Activated naive CD8-positive, alpha-beta T cell treated with anti-CD3 and anti-CD28 coated beads, Interleukin-2, amount 10 ng/mL, durations not matched to agents 7 days and 5 days (primary cell): ENCODE data around the gene CDKAL1. TPM values are rescaled to one million over a fixed set of nuclear protein-coding genes. Genes with fewer than 3 reads are reported as not detected.

Experiments used
- ATAC-seq: fragments of 150-1000 bp; cut with Tn5 transposase; one replicate; pipeline ENCODE4 v1.10.0; 2021; ENCODE audit warnings: low read depth, moderate library complexity
- POLR2A ChIA-PET: fragments of 350-600 bp; sonication (Branson Sonifier 250); formaldehyde crosslinking; loops from one replicate; lab custom pipeline; 2021; ENCODE audit warnings: antibody characterized with exemption; lab: Charles Lee
- DNase-seq: peaks from one replicate; pipeline ENCODE4 v3.0.0; 2021
- H3K27ac Mint-ChIP-seq: one replicate; pipeline ENCODE4 v1.8.0; 2022; ENCODE audit warnings: mild to moderate bottlenecking, mixed read lengths
- H3K27me3 Mint-ChIP-seq: one replicate; pipeline ENCODE4 v1.8.0; 2022; ENCODE audit warnings: mild to moderate bottlenecking, moderate library complexity, mixed read lengths
- H3K36me3 Mint-ChIP-seq: one replicate; pipeline ENCODE4 v1.8.0; 2021; ENCODE audit warnings: mild to moderate bottlenecking, mixed read lengths
- H3K4me1 Mint-ChIP-seq: one replicate; pipeline ENCODE4 v1.8.0; 2021; ENCODE audit warnings: mixed read lengths
- H3K4me3 Mint-ChIP-seq: one replicate; pipeline ENCODE4 v1.8.0; 2022; ENCODE audit warnings: mild to moderate bottlenecking, moderate library complexity, mixed read lengths
- H3K9me3 Mint-ChIP-seq: one replicate; pipeline ENCODE4 v1.8.0; 2021; ENCODE audit warnings: mixed read lengths
- total RNA-seq, 2 experiments: library from RNA; stranded (reverse); gene quantifications; one replicate each; pipeline ENCODE4 v1.2.3, GENCODE V29; 2021

Gene CDKAL1
- total RNA-seq, 2 experiments from 2014 or later, result 22.7 to 24.4 TPM

DNA sequence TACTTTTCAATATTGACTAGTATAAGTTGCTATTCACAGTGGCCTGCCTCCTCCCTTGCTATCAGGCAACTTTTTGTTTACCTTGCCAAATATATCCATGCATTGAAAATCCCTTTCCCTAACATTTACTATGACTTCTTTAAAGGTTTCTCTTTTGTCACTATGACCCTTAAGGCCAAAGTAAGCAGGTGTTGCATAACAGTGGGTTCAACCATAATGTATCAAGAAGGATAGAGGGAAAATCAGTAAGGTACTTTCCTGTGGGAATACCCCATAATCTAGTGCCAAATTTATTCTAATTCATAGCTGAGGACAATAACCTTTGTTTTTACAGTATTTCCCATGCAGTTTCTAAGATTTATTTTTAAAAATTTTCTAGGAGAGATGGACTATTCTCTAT, 527.6 kb downstream of the CDKAL1 start:
- peaks cover 2% of the 10 kb centered on the region for H3K4me1 Mint-ChIP-seq
- peaks cover 9% of the 10 kb centered on the region for H3K9me3 Mint-ChIP-seq
- peaks cover 27% of the 10 kb centered on the region for H3K36me3 Mint-ChIP-seq
- no peak overlapping the region for H3K27ac Mint-ChIP-seq
- no peak overlapping the region for H3K4me3 Mint-ChIP-seq
- ATAC-seq (no peak), DNase-seq (no peak)
- no peaks in the 10 kb centered on the region for H3K27me3 Mint-ChIP-seq
- POLR2A ChIA-PET, result no interaction called here

- Mint-ChIP-seq H3K4me3 (no peak overlapping the region), H3K36me3 (peaks cover 20% of the 10 kb centered on the region), H3K27me3 (no peaks in the 10 kb centered on the region), H3K27ac (no peak overlapping the region), H3K9me3 (peaks cover 3% of the 10 kb centered on the region), H3K4me1 (peaks cover 2% of the 10 kb centered on the region)
- POLR2A ChIA-PET, result no interaction called here
- no peak for ATAC-seq
- no peak for DNase-seq
Measured at GRCh38 chr6:21064756-21065340, 530.6 kb downstream of the CDKAL1 start.

- peaks cover 10% of the 10 kb centered on the region for H3K9me3 Mint-ChIP-seq
Measured at GRCh38 chr6:21067521-21067920, 533.3 kb downstream of the CDKAL1 start.

GRCh38 chr6:21070620-21071019, 536.4 kb downstream of the CDKAL1 start:
- Mint-ChIP-seq H3K4me1 (no peaks in the 10 kb centered on the region), H3K36me3 (peaks cover 35% of the 10 kb centered on the region), H3K4me3 (no peak overlapping the region), H3K27me3 (no peaks in the 10 kb centered on the region), H3K27ac (no peak overlapping the region), H3K9me3 (peaks cover 13% of the 10 kb centered on the region)
- POLR2A ChIA-PET, result no interaction called here
- ATAC-seq, result no peak
- DNase-seq, result no peak

More at GRCh38 chr6:21067521-21067920, 533.3 kb downstream of the CDKAL1 start:
- peaks cover 32% of the 10 kb centered on the region for H3K36me3 Mint-ChIP-seq
- peaks cover 2% of the 10 kb centered on the region for H3K4me1 Mint-ChIP-seq
- no peak overlapping the region for H3K4me3 Mint-ChIP-seq
- ATAC-seq (no peak), DNase-seq (no peak)
- no peak overlapping the region for H3K27ac Mint-ChIP-seq
- no peaks in the 10 kb centered on the region for H3K27me3 Mint-ChIP-seq
- POLR2A ChIA-PET, result interaction anchor here (0.6 kb wide), 1 partner anchor 539 kb away, joined by 6 read pairs; no protein-coding TSS in a partner anchor

GRCh38 chr6:21071780-21072468, 537.7 kb downstream of the CDKAL1 start:
- DNase-seq, result no peak
- no peak overlapping the region for H3K27ac Mint-ChIP-seq
- no peak overlapping the region for H3K4me3 Mint-ChIP-seq
- H3K27me3 Mint-ChIP-seq, result no peaks in the 10 kb centered on the region
- H3K9me3 Mint-ChIP-seq, result peaks cover 13% of the 10 kb centered on the region
- H3K36me3 Mint-ChIP-seq, result peaks cover 26% of the 10 kb centered on the region
- POLR2A ChIA-PET, result no interaction called here
- no peak for ATAC-seq
- no peaks in the 10 kb centered on the region for H3K4me1 Mint-ChIP-seq

GRCh38 chr6:21073318-21073839, 539.1 kb downstream of the CDKAL1 start:
- no peaks in the 10 kb centered on the region for H3K4me1 Mint-ChIP-seq
- POLR2A ChIA-PET, result no interaction called here
- H3K27ac Mint-ChIP-seq, result no peak overlapping the region
- no peaks in the 10 kb centered on the region for H3K27me3 Mint-ChIP-seq
- DNase-seq (no peak), ATAC-seq (no peak)
- H3K9me3 Mint-ChIP-seq, result peaks cover 13% of the 10 kb centered on the region
- H3K36me3 Mint-ChIP-seq, result peaks cover 25% of the 10 kb centered on the region
- H3K4me3 Mint-ChIP-seq, result no peak overlapping the region

DNA sequence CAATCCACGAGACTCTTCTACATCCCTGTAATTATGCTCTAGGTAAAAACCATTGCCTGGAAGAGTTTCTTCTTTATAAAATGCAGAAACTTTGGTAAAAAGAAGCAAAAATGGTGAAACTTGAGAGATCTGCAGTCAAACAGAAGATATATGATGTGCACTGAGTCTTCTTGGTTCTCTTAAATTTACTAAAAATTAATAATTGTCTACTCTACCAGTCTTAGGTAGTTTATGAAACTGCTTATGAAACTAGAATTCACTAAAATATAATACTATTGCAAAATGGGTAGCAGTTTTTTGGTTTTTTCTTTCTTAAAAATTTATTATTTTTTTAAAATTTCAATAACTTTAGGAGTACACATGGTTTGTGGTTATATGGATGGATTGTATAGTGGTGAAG, 540.2 kb downstream of the CDKAL1 start:
- POLR2A ChIA-PET, result no interaction called here
- peaks cover 31% of the 10 kb centered on the region for H3K36me3 Mint-ChIP-seq
- no peak overlapping the region for H3K4me3 Mint-ChIP-seq
- H3K9me3 Mint-ChIP-seq, result peaks cover 16% of the 10 kb centered on the region
- H3K4me1 Mint-ChIP-seq, result no peaks in the 10 kb centered on the region
- ATAC-seq, result no peak
- no peaks in the 10 kb centered on the region for H3K27me3 Mint-ChIP-seq
- H3K27ac Mint-ChIP-seq, result no peak overlapping the region
- DNase-seq, result no peak

DNA sequence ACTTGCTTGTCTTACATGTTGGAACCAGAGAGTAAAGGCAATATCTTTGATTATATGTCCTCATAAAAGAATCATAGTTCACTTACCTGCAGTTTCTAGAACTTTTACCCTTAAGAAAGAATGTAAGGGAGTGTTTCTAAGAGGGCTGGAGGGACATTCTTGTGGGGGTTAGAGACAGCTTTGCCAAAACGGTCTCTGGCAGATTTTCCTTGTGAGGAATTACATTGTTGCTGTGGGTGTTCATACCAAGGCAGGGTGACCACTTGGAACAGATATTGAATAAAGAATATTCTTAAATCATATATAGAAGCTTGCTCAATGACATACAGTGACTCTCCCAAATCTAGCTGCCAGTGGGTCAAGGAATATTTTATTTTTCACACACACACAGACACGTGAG, 541.7 kb downstream of the CDKAL1 start:
- H3K27me3 Mint-ChIP-seq, result no peaks in the 10 kb centered on the region
- H3K36me3 Mint-ChIP-seq, result peaks cover 35% of the 10 kb centered on the region
- ATAC-seq (no peak), DNase-seq (no peak)
- H3K27ac Mint-ChIP-seq, result no peak overlapping the region
- H3K4me1 Mint-ChIP-seq, result no peaks in the 10 kb centered on the region
- POLR2A ChIA-PET, result no interaction called here
- no peak overlapping the region for H3K4me3 Mint-ChIP-seq
- peaks cover 18% of the 10 kb centered on the region for H3K9me3 Mint-ChIP-seq

- DNase-seq (no peak), ATAC-seq (no peak)
- Mint-ChIP-seq H3K4me1 (no peaks in the 10 kb centered on the region), H3K27me3 (no peaks in the 10 kb centered on the region), H3K27ac (no peak overlapping the region), H3K9me3 (peaks cover 9% of the 10 kb centered on the region), H3K4me3 (no peak overlapping the region), H3K36me3 (peaks cover 23% of the 10 kb centered on the region)
- POLR2A ChIA-PET, result no interaction called here
Measured at GRCh38 chr6:21078497-21078896, 544.2 kb downstream of the CDKAL1 start.

- H3K36me3 Mint-ChIP-seq, result peaks cover 27% of the 10 kb centered on the region
- peaks cover 9% of the 10 kb centered on the region for H3K9me3 Mint-ChIP-seq
- H3K4me1 Mint-ChIP-seq, result no peaks in the 10 kb centered on the region
- no peak overlapping the region for H3K4me3 Mint-ChIP-seq
- H3K27me3 Mint-ChIP-seq, result no peaks in the 10 kb centered on the region
- DNase-seq (no peak), ATAC-seq (no peak)
- POLR2A ChIA-PET, result no interaction called here
- H3K27ac Mint-ChIP-seq, result no peak overlapping the region
Measured at GRCh38 chr6:21079468-21080048, 545.3 kb downstream of the CDKAL1 start.

GRCh38 chr6:21080221-21080620, 546.0 kb downstream of the CDKAL1 start:
- ATAC-seq (no peak), DNase-seq (no peak)
- peaks cover 29% of the 10 kb centered on the region for H3K36me3 Mint-ChIP-seq
- POLR2A ChIA-PET, result no interaction called here
- H3K27me3 Mint-ChIP-seq, result no peaks in the 10 kb centered on the region
- no peak overlapping the region for H3K27ac Mint-ChIP-seq
- peaks cover 9% of the 10 kb centered on the region for H3K9me3 Mint-ChIP-seq
- H3K4me3 Mint-ChIP-seq, result no peak overlapping the region
- H3K4me1 Mint-ChIP-seq, result no peaks in the 10 kb centered on the region

- POLR2A ChIA-PET, result no interaction called here
- no peak overlapping the region for H3K4me3 Mint-ChIP-seq
- no peak overlapping the region for H3K27ac Mint-ChIP-seq
- no peak for ATAC-seq
- peaks cover 10% of the 10 kb centered on the region for H3K9me3 Mint-ChIP-seq
- peaks cover 35% of the 10 kb centered on the region for H3K36me3 Mint-ChIP-seq
- H3K27me3 Mint-ChIP-seq, result no peaks in the 10 kb centered on the region
- H3K4me1 Mint-ChIP-seq, result no peaks in the 10 kb centered on the region
- no peak for DNase-seq
Measured at GRCh38 chr6:21082091-21082490, 547.8 kb downstream of the CDKAL1 start.

DNA sequence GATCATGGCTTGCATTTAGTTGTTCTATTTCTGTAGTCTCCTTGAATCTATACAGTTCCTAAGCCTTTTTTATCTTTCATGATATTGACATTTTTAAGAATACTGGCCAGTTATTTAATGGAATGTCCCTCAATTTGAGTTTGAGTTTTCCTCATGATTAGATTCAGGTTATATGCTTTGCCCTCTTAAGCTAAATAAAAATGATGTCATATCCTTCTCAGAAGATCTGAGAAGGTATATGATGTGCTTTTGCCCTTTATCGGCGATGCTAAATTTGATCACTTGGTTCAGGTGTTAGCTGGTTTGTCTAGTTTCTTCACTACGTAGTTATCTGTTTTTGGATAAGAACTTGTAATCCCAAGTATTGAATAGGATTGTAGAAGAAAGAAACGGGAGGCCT, 549.5 kb downstream of the CDKAL1 start:
- no peak overlapping the region for H3K27ac Mint-ChIP-seq
- H3K36me3 Mint-ChIP-seq, result peaks cover 31% of the 10 kb centered on the region
- ATAC-seq, result no peak
- H3K4me1 Mint-ChIP-seq, result no peaks in the 10 kb centered on the region
- DNase-seq, result no peak
- H3K4me3 Mint-ChIP-seq, result no peak overlapping the region
- POLR2A ChIA-PET, result no interaction called here
- H3K27me3 Mint-ChIP-seq, result no peaks in the 10 kb centered on the region
- H3K9me3 Mint-ChIP-seq, result peaks cover 8% of the 10 kb centered on the region

DNA sequence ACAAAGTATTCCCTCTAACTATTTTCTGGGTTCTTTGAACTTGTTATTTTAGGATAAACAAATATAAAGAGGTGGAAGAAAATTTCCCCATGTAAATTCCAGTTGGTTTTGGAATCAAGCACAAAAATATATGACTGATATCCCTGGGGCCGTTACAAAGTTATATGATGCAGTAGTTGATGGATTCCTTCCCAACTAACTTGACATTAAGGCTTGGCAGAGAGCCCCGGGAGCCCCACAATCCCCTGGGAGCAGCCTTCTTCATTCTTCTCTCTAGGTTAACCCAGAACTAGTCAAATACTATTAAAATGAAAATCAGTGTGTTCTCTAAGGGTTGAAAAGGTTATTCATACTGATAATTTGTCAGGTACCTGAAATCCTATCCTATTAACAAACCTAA, 550.4 kb downstream of the CDKAL1 start:
- H3K4me3 Mint-ChIP-seq, result no peak overlapping the region
- POLR2A ChIA-PET, result no interaction called here
- H3K36me3 Mint-ChIP-seq, result peaks cover 30% of the 10 kb centered on the region
- ATAC-seq (no peak), DNase-seq (no peak)
- H3K9me3 Mint-ChIP-seq, result peaks cover 8% of the 10 kb centered on the region
- no peaks in the 10 kb centered on the region for H3K4me1 Mint-ChIP-seq
- no peak overlapping the region for H3K27ac Mint-ChIP-seq
- H3K27me3 Mint-ChIP-seq, result no peaks in the 10 kb centered on the region
